Neuronal stem cell (in vitro differentiated cells): ENCODE results near the gene RIPOR3.
A peak's percentile ranks its signal among the peaks of the same experiment; 100 is the strongest.

ENCODE experiments used
- DNase-seq: peaks from one replicate; pipeline ENCODE4 v3.0.0-alpha.2; 2013; ENCODE audit warnings: low spot score
- H2AFZ ChIP-seq: one replicate; pipeline ENCODE4 v1.6.1; 2013; ENCODE audit warnings: mild to moderate bottlenecking, low read length, inconsistent platforms
- H2AK5ac ChIP-seq: 2 replicates; pipeline ENCODE4 v1.6.1; 2013; ENCODE audit warnings: low read depth, mild to moderate bottlenecking, inconsistent platforms, low read length, moderate library complexity, mixed read lengths
- H2BK120ac ChIP-seq: 2 replicates; pipeline ENCODE4 v1.6.1; 2013; ENCODE audit warnings: low read depth, mild to moderate bottlenecking, inconsistent platforms, low read length, moderate library complexity, mixed read lengths
- H2BK12ac ChIP-seq: one replicate; pipeline ENCODE4 v1.6.1; 2013; ENCODE audit warnings: low read length, inconsistent platforms
- H2BK15ac ChIP-seq: 2 replicates; pipeline ENCODE4 v1.6.1; 2013; ENCODE audit warnings: mild to moderate bottlenecking, low read length, inconsistent platforms, mixed read lengths
- H2BK5ac ChIP-seq: one replicate; pipeline ENCODE4 v1.6.1; 2013; ENCODE audit warnings: inconsistent platforms, mild to moderate bottlenecking, low read length, moderate library complexity
- H3K14ac ChIP-seq: one replicate; pipeline ENCODE4 v1.6.1; 2013; ENCODE audit warnings: low read length, inconsistent platforms
- H3K18ac ChIP-seq: 2 replicates; pipeline ENCODE4 v1.6.1; 2013; ENCODE audit warnings: low read length, inconsistent platforms
- H3K23ac ChIP-seq: 2 replicates; pipeline ENCODE4 v1.6.1; 2013; ENCODE audit warnings: low read depth, mild to moderate bottlenecking, mixed read lengths, low read length, inconsistent platforms; ENCODE audit not compliant: poor library complexity
- H3K27ac ChIP-seq: replicated peaks from 3 replicates; pipeline ENCODE4 v1.5.1; 2013; ENCODE audit warnings: low read length, inconsistent platforms
- H3K27me3 ChIP-seq, 3 experiments: 2 replicates each; pipeline ENCODE4 v1.6.1; 2013; ENCODE audit warnings: low read length in 3 of 3, mild to moderate bottlenecking in 2 of 3, inconsistent platforms in 1 of 3, low read depth in 1 of 3, mixed read lengths in 1 of 3, moderate library complexity in 1 of 3; ENCODE audit not compliant: control insufficient read depth in 3 of 3, insufficient read depth in 3 of 3
- H3K36me3 ChIP-seq, 2 donors: replicated peaks in 1 of 2; 2 replicates each; pipeline ENCODE4 v1.6.1; 2013; ENCODE audit warnings: low read length in 2 of 2; ENCODE audit not compliant: control insufficient read depth in 2 of 2, insufficient read depth in 2 of 2
- H3K4ac ChIP-seq: 2 replicates; pipeline ENCODE4 v1.6.1; 2013; ENCODE audit warnings: inconsistent platforms, mild to moderate bottlenecking, low read length, moderate library complexity
- H3K4me1 ChIP-seq, 2 donors: 1 replicate in 1 of 2; 2 replicates in 1 of 2; pipeline ENCODE4 v1.6.1; 2013; ENCODE audit warnings: low read length in 2 of 2, low read depth in 1 of 2; ENCODE audit not compliant: control insufficient read depth in 2 of 2, insufficient read depth in 1 of 2
- H3K4me2 ChIP-seq: one replicate; pipeline ENCODE4 v1.6.1; 2013; ENCODE audit warnings: mild to moderate bottlenecking, low read length, inconsistent platforms; ENCODE audit not compliant: insufficient read depth, poor library complexity, severe bottlenecking
- H3K4me3 ChIP-seq, 2 donors: 2 replicates each; pipeline ENCODE4 v1.5.1; 2013; ENCODE audit warnings: low read length in 2 of 2, mild to moderate bottlenecking in 2 of 2, inconsistent platforms in 1 of 2, moderate library complexity in 1 of 2
- H3K79me1 ChIP-seq: one replicate; pipeline ENCODE4 v1.6.1; 2013; ENCODE audit warnings: low read depth, mild to moderate bottlenecking, inconsistent platforms, low read length, moderate library complexity
- H3K9ac ChIP-seq: one replicate; pipeline ENCODE4 v1.6.1; 2013; ENCODE audit warnings: mild to moderate bottlenecking, low read depth, low read length, inconsistent platforms; ENCODE audit not compliant: poor library complexity
- H3K9me3 ChIP-seq, 2 donors: replicated peaks in 1 of 2; 2 replicates each; pipeline versions ENCODE3 to v1.6.1; 2013; ENCODE audit warnings: low read length in 2 of 2, mild to moderate bottlenecking in 2 of 2, inconsistent platforms in 1 of 2, low read depth in 1 of 2, mixed read lengths in 1 of 2, moderate library complexity in 1 of 2; ENCODE audit not compliant: control insufficient read depth in 2 of 2, insufficient read depth in 1 of 2
- H4K8ac ChIP-seq: one replicate; pipeline ENCODE4 v1.6.1; 2013; ENCODE audit warnings: low read depth, mild to moderate bottlenecking, inconsistent platforms, low read length, moderate library complexity
- H4K91ac ChIP-seq: one replicate; pipeline ENCODE4 v1.6.1; 2013; ENCODE audit warnings: low read length, low read depth, mild to moderate bottlenecking, inconsistent platforms; ENCODE audit not compliant: poor library complexity
- WGBS, 2 donors: extraction: QIAGEN DNeasy Blood & Tissue Kit; methylation state at CpG; one replicate each; pipeline ENCODE4 v1.1.7; 2013; ENCODE audit warnings: missing lambda C conversion rate in 2 of 2, mixed read lengths in 1 of 2; ENCODE audit not compliant: insufficient read length in 2 of 2, insufficient replicate concordance in 1 of 2; ENCODE audit errors: extremely low coverage in 2 of 2; 5-methylcytosine and 5-hydroxymethylcytosine counted together

Gene RIPOR3

DNA sequence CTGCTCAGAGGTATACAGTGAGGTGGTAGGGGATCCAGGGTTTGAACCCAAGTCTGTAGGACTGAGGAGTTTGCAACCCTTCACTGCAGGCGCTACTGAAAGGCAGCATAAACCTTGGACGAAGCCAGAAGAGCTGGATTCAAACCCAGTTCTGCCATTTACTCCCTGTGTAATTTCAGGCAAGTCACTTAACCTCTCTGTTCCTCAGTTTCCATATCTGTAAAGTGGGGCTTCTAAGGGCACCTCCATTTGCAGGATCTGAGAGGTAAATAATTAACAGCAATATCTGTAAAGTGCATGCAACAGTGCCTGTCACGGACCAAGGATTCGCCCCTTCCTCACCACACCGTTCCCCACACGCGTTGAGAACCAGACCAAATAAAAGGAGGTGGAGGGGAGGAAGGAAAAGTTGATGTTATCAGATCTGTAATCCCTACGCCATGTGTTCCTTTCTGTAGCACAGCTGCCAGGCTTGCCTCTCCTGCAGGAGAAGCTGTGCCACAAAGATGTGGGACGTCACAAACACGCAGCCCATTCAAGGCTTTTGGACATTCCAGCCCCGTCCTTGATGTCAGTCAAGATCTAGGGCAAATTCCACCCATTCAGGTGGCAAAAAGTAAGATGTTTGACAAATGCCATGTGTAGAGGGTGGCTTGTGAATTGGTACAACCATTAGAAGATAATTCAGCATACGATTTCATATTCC lies 9.8 kb downstream of the RIPOR3 start:
- no peak overlapping the region for H3K9ac ChIP-seq
- H3K4me2 ChIP-seq, result no peak overlapping the region
- H2BK5ac ChIP-seq, result no peak overlapping the region
- no peak overlapping the region for H2AK5ac ChIP-seq
- no peaks in the 10 kb centered on the region for H3K9me3 ChIP-seq
- no peaks in the 10 kb centered on the region for H3K36me3 ChIP-seq
- DNase-seq, result no peak
- H4K91ac ChIP-seq, result no peak overlapping the region
- no peak overlapping the region for H2AFZ ChIP-seq
- H2BK15ac ChIP-seq, result no peak overlapping the region
- no peak overlapping the region for H3K23ac ChIP-seq
- H3K79me1 ChIP-seq, result no peaks in the 10 kb centered on the region
- no CpG with 5 or more reads among the region's 12 CpGs for WGBS, 2 donors
- no peak overlapping the region for H3K4me3 ChIP-seq
- H2BK120ac ChIP-seq, result no peak overlapping the region
- H3K14ac ChIP-seq, result no peak overlapping the region
- H2BK12ac ChIP-seq, result no peak overlapping the region
- no peaks in the 10 kb centered on the region for H3K27me3 ChIP-seq
- H3K4ac ChIP-seq, result no peak overlapping the region
- H3K27ac ChIP-seq, result no peak overlapping the region
- H4K8ac ChIP-seq, result no peak overlapping the region
- H3K4me1 ChIP-seq, result peaks cover 0 to 4% of the 10 kb centered on the region in 2 donors
- no peak overlapping the region for H3K18ac ChIP-seq

DNA sequence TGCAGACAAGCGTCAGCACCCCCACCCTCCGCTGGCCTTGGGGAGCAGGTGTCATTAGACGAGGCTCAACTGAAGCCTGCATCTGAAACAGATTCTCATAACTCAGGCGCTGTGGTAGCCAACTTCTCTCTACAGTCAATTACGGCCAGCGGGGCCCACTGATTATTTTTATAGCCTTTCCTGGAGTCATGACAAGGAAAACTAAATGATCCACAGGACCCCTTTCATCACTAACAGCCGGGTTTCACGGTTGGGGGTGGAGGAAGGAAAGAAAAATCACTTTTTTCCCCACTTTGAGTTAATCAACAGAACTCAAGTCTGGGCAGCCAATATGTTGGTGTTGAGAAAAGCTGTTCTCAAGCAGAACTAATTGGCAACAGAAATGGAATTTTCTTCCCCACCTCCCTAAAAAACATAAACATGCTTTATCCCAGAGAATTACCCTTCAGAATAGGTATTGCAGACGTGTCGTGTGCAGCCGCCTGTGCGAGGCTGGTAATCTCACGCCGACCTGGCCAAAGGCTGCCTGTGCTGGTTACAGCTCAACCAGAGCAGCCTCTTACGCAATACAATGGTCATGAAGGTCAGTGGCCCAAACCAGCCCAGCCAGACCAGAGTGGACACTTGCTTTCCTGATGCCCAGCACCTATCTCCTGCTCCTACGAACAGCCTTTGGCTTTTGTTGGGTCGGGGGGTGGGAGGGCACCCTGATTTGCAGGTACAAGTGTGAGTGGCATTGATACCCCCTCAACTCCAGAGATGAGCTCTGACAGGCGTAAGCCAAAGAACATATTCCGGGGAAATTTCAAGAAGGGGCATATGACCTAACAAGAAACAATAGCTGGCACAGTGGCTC lies 11.0 kb downstream of the RIPOR3 start:
- H3K9ac ChIP-seq, result no peak overlapping the region
- H2BK120ac ChIP-seq, result no peak overlapping the region
- H3K4ac ChIP-seq, result no peak overlapping the region
- no peaks in the 10 kb centered on the region for H3K27me3 ChIP-seq
- H2BK15ac ChIP-seq, result peak overlapping the region; percentile 30
- H3K4me3 ChIP-seq, result no peak overlapping the region
- H4K91ac ChIP-seq, result no peak overlapping the region
- no CpG with 5 or more reads among the region's 19 CpGs for WGBS, 2 donors
- no peak for DNase-seq
- H3K79me1 ChIP-seq, result no peaks in the 10 kb centered on the region
- no peak overlapping the region for H2BK12ac ChIP-seq
- H3K4me1 ChIP-seq, result peaks cover 4 to 5% of the 10 kb centered on the region in 2 donors
- no peak overlapping the region for H2AK5ac ChIP-seq
- H2AFZ ChIP-seq, result no peak overlapping the region
- no peaks in the 10 kb centered on the region for H3K9me3 ChIP-seq
- no peak overlapping the region for H4K8ac ChIP-seq
- no peak overlapping the region for H2BK5ac ChIP-seq
- no peak overlapping the region for H3K27ac ChIP-seq
- no peak overlapping the region for H3K4me2 ChIP-seq
- H3K23ac ChIP-seq, result no peak overlapping the region
- H3K14ac ChIP-seq, result no peak overlapping the region
- peak overlapping the region; percentile 67 for H3K18ac ChIP-seq
- no peaks in the 10 kb centered on the region for H3K36me3 ChIP-seq

GRCh38 chr20:50679753-50680104 lies 11.6 kb downstream of the RIPOR3 start:
- Histone ChIP-seq H4K8ac (no peak overlapping the region), H3K18ac (no peak overlapping the region), H3K27me3 (no peaks in the 10 kb centered on the region), H2AK5ac (no peak overlapping the region), H2BK12ac (no peak overlapping the region), H3K23ac (no peak overlapping the region), H3K4ac (no peak overlapping the region), H3K27ac (no peak overlapping the region), H2BK120ac (no peak overlapping the region), H4K91ac (no peak overlapping the region), H3K9me3 (no peaks in the 10 kb centered on the region), H3K79me1 (no peaks in the 10 kb centered on the region), H2AFZ (no peak overlapping the region), H3K14ac (no peak overlapping the region), H3K4me2 (no peak overlapping the region), H3K4me3 (no peak overlapping the region), H3K4me1 (peaks cover 4 to 5% of the 10 kb centered on the region in 2 donors), H2BK5ac (no peak overlapping the region), H3K9ac (no peak overlapping the region), H3K36me3 (no peaks in the 10 kb centered on the region), H2BK15ac (no peak overlapping the region)
- DNase-seq, result no peak
- WGBS, 2 donors, result no CpG with 5 or more reads among the region's 5 CpGs

- no CpG with 5 or more reads among the region's 8 CpGs for WGBS, 2 donors
- H3K14ac ChIP-seq, result no peak overlapping the region
- H2AFZ ChIP-seq, result no peak overlapping the region
- H3K4ac ChIP-seq, result no peak overlapping the region
- no peak overlapping the region for H3K4me3 ChIP-seq
- no peaks in the 10 kb centered on the region for H3K36me3 ChIP-seq
- no peaks in the 10 kb centered on the region for H3K27me3 ChIP-seq
- H4K8ac ChIP-seq, result no peak overlapping the region
- no peak overlapping the region for H3K9ac ChIP-seq
- H2BK12ac ChIP-seq, result no peak overlapping the region
- H2BK15ac ChIP-seq, result no peak overlapping the region
- no peak overlapping the region for H2AK5ac ChIP-seq
- DNase-seq, result no peak
- no peak overlapping the region for H3K4me2 ChIP-seq
- H4K91ac ChIP-seq, result no peak overlapping the region
- H3K9me3 ChIP-seq, result no peaks in the 10 kb centered on the region
- H2BK5ac ChIP-seq, result no peak overlapping the region
- H3K4me1 ChIP-seq, result peaks cover 4 to 5% of the 10 kb centered on the region in 2 donors
- H3K23ac ChIP-seq, result no peak overlapping the region
- H2BK120ac ChIP-seq, result no peak overlapping the region
- H3K27ac ChIP-seq, result no peak overlapping the region
- no peak overlapping the region for H3K18ac ChIP-seq
- H3K79me1 ChIP-seq, result no peaks in the 10 kb centered on the region
Measured at GRCh38 chr20:50678169-50678898, 13.0 kb downstream of the RIPOR3 start.
